B cell (primary cell): ENCODE results near the gene C3. TPM values are rescaled to one million over a fixed set of nuclear protein-coding genes. Genes with fewer than 3 reads are reported as not detected.

Source experiments
- ATAC-seq: fragments of 200-7000 bp; cut with Tn5 transposase; one replicate; pipeline ENCODE4 v1.10.0; 2021; ENCODE audit warnings: low read depth, mild to moderate bottlenecking, moderate number of reproducible peaks, moderate library complexity
- CTCF ChIA-PET: fragments of 350-600 bp; sonication (Branson Sonifier 250); formaldehyde crosslinking; loops from one replicate; lab custom pipeline; 2021; ENCODE audit warnings: antibody characterized with exemption, inconsistent platforms; lab: Charles Lee
- POLR2A ChIA-PET: fragments of 350-600 bp; sonication (Branson Sonifier 250); formaldehyde crosslinking; loops from one replicate; lab custom pipeline; 2021; ENCODE audit warnings: antibody characterized with exemption; lab: Charles Lee
- DNase-seq: peaks from one replicate; pipeline ENCODE4 v3.0.0; 2013
- H2AFZ ChIP-seq: 2 replicates; pipeline ENCODE4 v1.6.1; 2012; ENCODE audit warnings: mild to moderate bottlenecking, low read depth, low read length; ENCODE audit not compliant: insufficient read depth, poor library complexity, severe bottlenecking
- H3K27ac ChIP-seq, 2 donors: 1 replicate in 1 of 2; 2 replicates in 1 of 2; pipeline ENCODE4 v1.5.1; 2012 to 2013; ENCODE audit warnings: low read length in 2 of 2, mild to moderate bottlenecking in 2 of 2, moderate library complexity in 1 of 2
- H3K27me3 ChIP-seq, 4 experiments: fragments of 200-600 bp in 1 of 4; sonication (generic) in 1 of 4; replicated peaks in 1 of 4; 1 replicate in 2 of 4; 2 replicates in 2 of 4; pipeline versions ENCODE4 v1.6.1 to v1.7.0; 2013 to 2016; ENCODE audit warnings: low read length in 3 of 4, mild to moderate bottlenecking in 2 of 4, mixed read lengths in 1 of 4, moderate library complexity in 1 of 4; ENCODE audit not compliant: insufficient read depth in 4 of 4, control insufficient read depth in 3 of 4; ENCODE audit errors: control extremely low read depth in 1 of 4
- H3K36me3 ChIP-seq, 2 experiments: replicated peaks in 1 of 2; 1 replicate in 1 of 2; 2 replicates in 1 of 2; pipeline versions ENCODE4 v1.6.1 to v1.7.1; 2013; ENCODE audit warnings: low read length in 1 of 2; ENCODE audit not compliant: insufficient read depth in 2 of 2, control insufficient read depth in 1 of 2; ENCODE audit errors: control extremely low read depth in 1 of 2, extremely low read depth in 1 of 2
- H3K4me1 ChIP-seq, 2 donors: fragments of 200-600 bp in 1 of 2; sonication (generic) in 1 of 2; 1 replicate in 1 of 2; 2 replicates in 1 of 2; pipeline versions ENCODE4 v1.5.1 to v1.6.1; 2013 to 2017; ENCODE audit warnings: low read length in 2 of 2; ENCODE audit not compliant: control insufficient read depth in 2 of 2, insufficient read depth in 2 of 2
- H3K4me2 ChIP-seq: replicated peaks from 2 replicates; pipeline ENCODE3; 2012; ENCODE audit warnings: mild to moderate bottlenecking, low read depth, low read length; ENCODE audit not compliant: poor library complexity, severe bottlenecking
- H3K4me3 ChIP-seq, 5 experiments: fragments of 200-600 bp in 1 of 5; sonication (generic) in 1 of 5; 1 replicate in 3 of 5; 2 replicates in 2 of 5; pipeline versions ENCODE4 v1.5.1 to v1.7.0; 2011 to 2016; ENCODE audit warnings: low read length in 4 of 5, mild to moderate bottlenecking in 4 of 5, low read depth in 2 of 5, control low read depth in 1 of 5, moderate library complexity in 1 of 5; ENCODE audit not compliant: insufficient read depth in 1 of 5; ENCODE audit errors: control extremely low read depth in 1 of 5, extremely low read depth in 1 of 5
- H3K79me2 ChIP-seq: fragments of 200-600 bp; sonication (generic); one replicate; pipeline ENCODE4 v1.6.0; 2016; ENCODE audit warnings: low read length; ENCODE audit not compliant: control insufficient read depth, insufficient read depth
- H3K9ac ChIP-seq: fragments of 200-600 bp; sonication (generic); 2 replicates; pipeline ENCODE4 v1.6.1; 2017; ENCODE audit warnings: mild to moderate bottlenecking, low read length, moderate library complexity
- H3K9me3 ChIP-seq, 3 donors: one replicate each; pipeline versions ENCODE4 v1.6.1 to v1.7.1; 2013; ENCODE audit warnings: low read length in 2 of 3; ENCODE audit not compliant: control insufficient read depth in 2 of 3, insufficient read depth in 1 of 3; ENCODE audit errors: control extremely low read depth in 1 of 3
- H4K20me1 ChIP-seq: 2 replicates; pipeline ENCODE4 v1.6.0; 2012; ENCODE audit warnings: mild to moderate bottlenecking, low read length; ENCODE audit not compliant: insufficient read depth, control insufficient read depth, poor library complexity, severe bottlenecking
- H3K27ac Mint-ChIP-seq: one replicate; pipeline ENCODE4 v1.8.0; 2021; ENCODE audit warnings: mixed read lengths
- H3K27me3 Mint-ChIP-seq: one replicate; pipeline ENCODE4 v1.8.0; 2021; ENCODE audit warnings: mixed read lengths
- H3K4me1 Mint-ChIP-seq: one replicate; pipeline ENCODE4 v1.8.0; 2021; ENCODE audit warnings: mixed read lengths
- H3K4me3 Mint-ChIP-seq: one replicate; pipeline ENCODE4 v1.8.0; 2021; ENCODE audit warnings: mixed read lengths
- H3K9me3 Mint-ChIP-seq: one replicate; pipeline ENCODE4 v1.8.0; 2022; ENCODE audit warnings: mixed read lengths; ENCODE audit not compliant: insufficient read depth
- EZH2 ChIP-seq: IDR thresholded peaks from 2 replicates; pipeline ENCODE4 v1.6.1; 2012; ENCODE audit warnings: borderline replicate concordance, low read depth, mild to moderate bottlenecking, moderate library complexity, low read length; ENCODE audit not compliant: insufficient read depth, poor library complexity, severe bottlenecking
- WGBS: methylation state at CpG from one replicate; pipeline ENCODE4 v1.1.5; 2013; ENCODE audit warnings: missing lambda C conversion rate; ENCODE audit not compliant: insufficient coverage; 5-methylcytosine and 5-hydroxymethylcytosine counted together
- intact Hi-C: fragments of 100-400 bp; cut with micrococcal nuclease; formaldehyde crosslinking; loops from one replicate; pipeline ENCODE4 v1.10.0; 2022
- polyA plus RNA-seq: library from polyadenylated mRNA; depleted of rRNA; stranded (reverse); fragments of >200 nt; gene quantifications from 2 replicates; pipeline ENCODE4 v1.2.3, GENCODE V29; 2012
- total RNA-seq, 2 donors: library from RNA; stranded (reverse); fragments of 120-200 nt in 1 of 2; gene quantifications; 1 replicate in 1 of 2; 2 replicates in 1 of 2; pipeline versions ENCODE4 v1.2.3 to v1.2.4, GENCODE V29; 2013 to 2022
- TF ChIP-seq, protein P1 (sequence below): fragments of 200-600 bp; IDR thresholded peaks from one replicate; pipeline ENCODE4 v1.8.0; 2022; ENCODE audit warnings: antibody characterized with exemption, mild to moderate bottlenecking

The C3 gene
- total and polyA plus RNA-seq, 2 donors (not counting 1 experiment from before 2014, with no cell fraction given) = 0.01 to 0.47 TPM

DNA sequence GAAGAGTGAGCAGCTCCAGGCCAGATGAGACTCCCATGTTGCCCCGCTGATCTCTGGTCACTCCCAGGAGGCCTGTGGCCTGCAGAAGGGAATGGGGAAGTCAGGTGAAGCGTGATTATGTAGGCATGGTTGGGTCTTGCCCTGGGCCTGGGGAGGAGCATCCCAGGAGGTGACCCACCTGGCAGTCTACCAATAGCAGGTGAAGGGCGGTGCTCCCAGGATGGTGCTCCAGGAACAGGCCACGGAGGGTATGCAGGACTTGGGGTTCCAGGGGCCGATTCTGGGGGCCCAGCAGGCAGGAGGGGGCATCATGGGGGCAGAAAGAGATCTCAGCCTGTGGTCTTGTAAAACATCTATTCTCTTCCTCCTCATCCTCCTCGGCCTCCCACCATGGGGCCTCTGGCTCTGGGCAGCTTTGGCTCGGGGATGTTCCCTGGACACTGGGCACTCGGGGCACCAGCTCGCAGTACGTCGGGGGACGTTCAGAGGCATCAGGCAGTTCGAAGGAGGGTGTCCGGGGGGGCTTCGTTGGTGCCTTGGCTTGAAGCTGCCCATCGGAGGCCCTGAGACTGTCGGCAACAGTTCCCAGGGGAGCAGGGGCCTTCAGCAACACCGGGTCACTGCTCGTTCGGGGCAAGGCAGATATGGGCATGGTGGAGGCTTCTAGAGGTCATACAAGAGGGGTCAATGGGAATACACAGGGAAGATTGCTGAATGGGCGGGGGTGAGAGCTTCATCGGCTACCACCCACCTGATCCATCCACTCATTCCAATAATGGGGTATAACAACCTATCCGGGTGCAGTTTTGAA, 34.4 kb upstream of the C3 start:
- WGBS = 98% methylated on average over 17 of the region's 23 CpGs
- TF ChIP-seq, protein P1, sequence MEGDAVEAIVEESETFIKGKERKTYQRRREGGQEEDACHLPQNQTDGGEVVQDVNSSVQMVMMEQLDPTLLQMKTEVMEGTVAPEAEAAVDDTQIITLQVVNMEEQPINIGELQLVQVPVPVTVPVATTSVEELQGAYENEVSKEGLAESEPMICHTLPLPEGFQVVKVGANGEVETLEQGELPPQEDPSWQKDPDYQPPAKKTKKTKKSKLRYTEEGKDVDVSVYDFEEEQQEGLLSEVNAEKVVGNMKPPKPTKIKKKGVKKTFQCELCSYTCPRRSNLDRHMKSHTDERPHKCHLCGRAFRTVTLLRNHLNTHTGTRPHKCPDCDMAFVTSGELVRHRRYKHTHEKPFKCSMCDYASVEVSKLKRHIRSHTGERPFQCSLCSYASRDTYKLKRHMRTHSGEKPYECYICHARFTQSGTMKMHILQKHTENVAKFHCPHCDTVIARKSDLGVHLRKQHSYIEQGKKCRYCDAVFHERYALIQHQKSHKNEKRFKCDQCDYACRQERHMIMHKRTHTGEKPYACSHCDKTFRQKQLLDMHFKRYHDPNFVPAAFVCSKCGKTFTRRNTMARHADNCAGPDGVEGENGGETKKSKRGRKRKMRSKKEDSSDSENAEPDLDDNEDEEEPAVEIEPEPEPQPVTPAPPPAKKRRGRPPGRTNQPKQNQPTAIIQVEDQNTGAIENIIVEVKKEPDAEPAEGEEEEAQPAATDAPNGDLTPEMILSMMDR = no peak
- TF ChIP-seq EZH2 = no peak
- Mint-ChIP-seq H3K27ac (peak overlapping the region; percentile 52), H3K4me3 (no peak overlapping the region), H3K4me1 (peaks cover 28% of the 10 kb centered on the region), H3K27me3 (no peaks in the 10 kb centered on the region), H3K9me3 (no peaks in the 10 kb centered on the region)
- Histone ChIP-seq H3K27ac (no peak overlapping the region), H3K4me2 (no peak overlapping the region), H3K4me3 (no peak overlapping the region), H2AFZ (no peak overlapping the region), H3K36me3 (peaks cover 2 to 36% of the 10 kb centered on the region in 2 experiments), H3K9me3 (no peaks in the 10 kb centered on the region), H3K79me2 (peaks cover 26% of the 10 kb centered on the region), H3K9ac (no peak overlapping the region), H3K4me1 (peaks cover 14 to 29% of the 10 kb centered on the region in 2 donors), H4K20me1 (peaks cover 25% of the 10 kb centered on the region), H3K27me3 (no peaks in the 10 kb centered on the region)
- ATAC-seq = no peak
- no peak for DNase-seq
- ChIA-PET CTCF (interaction anchor here (0.9 to 3.8 kb wide), 7 partner anchors 17 to 238 kb away, joined by 3 to 22 read pairs (median 8); partner anchors contain the start of genes GPR108 and VAV1), POLR2A (interaction anchor here (2.2 kb wide), 1 partner anchor 59 kb away, joined by 4 read pairs; no protein-coding TSS in a partner anchor)
- intact Hi-C loops = loop anchor here (5.0 kb wide), 1 partner anchor 123 kb away; no protein-coding TSS in a partner anchor
